Measurements from ENCODE around the gene SERPINE1. TPM values are rescaled to one million over a fixed set of nuclear protein-coding genes. Genes with fewer than 3 reads are reported as not detected.

The SERPINE1 gene
- total and polyA plus RNA-seq, 2 of the 4 experiments (the other 2 are of a cell fraction), result 1,441 to 2,783 TPM

- POLR2A ChIA-PET (ENCODE audit: unreplicated experiment), result interaction anchor here (0.6 to 1.2 kb wide), 5 partner anchors 11 to 510 kb away, joined by 3 to 7 read pairs (median 4); partner anchors contain the start of gene TRIM56
- Histone ChIP-seq H4K91ac (ENCODE audit: insufficient read depth, low read depth, low read length) (peak overlapping the region; percentile 96), H2BK20ac (ENCODE audit: low read depth, low read length) (peak overlapping the region; percentile 97), H2AFZ (replicated peaks; ENCODE audit: low read length, poor library complexity) (peak overlapping the region; percentile 74), H3K4me1 (ENCODE audit: control insufficient read depth, insufficient read depth, low read length) (peaks cover 25% of the 10 kb centered on the region), H3K36me3 (ENCODE audit: control insufficient read depth, insufficient read depth, low read length) (no peaks in the 10 kb centered on the region; the same call in 1 of the 2 replicates), H4K20me1 (ENCODE audit: insufficient read depth, low read length) (peaks cover 3% of the 10 kb centered on the region; the same call in 1 of the 2 replicates), H3K27ac (ENCODE audit: insufficient read depth, low read length) (peak overlapping the region; percentile 93), H2BK120ac (ENCODE audit: low read depth, low read length) (peak overlapping the region; percentile 94), H3K14ac (replicated peaks; ENCODE audit: low read depth, low read length) (peak overlapping the region; percentile 99), H2AK9ac (replicated peaks; ENCODE audit: low read depth, low read length, poor library complexity) (peak overlapping the region; percentile 78), H3K9me3 (ENCODE audit: control insufficient read depth, insufficient read depth, low read length) (no peaks in the 10 kb centered on the region), H3K18ac (ENCODE audit: low read depth, low read length) (peak overlapping the region; percentile 72), H3K27me3 (ENCODE audit: control insufficient read depth, insufficient read depth, low read length) (no peaks in the 10 kb centered on the region), H3K23ac (ENCODE audit: low read depth, low read length) (peak overlapping the region; percentile 97), H2BK5ac (ENCODE audit: low read depth, low read length, poor library complexity, severe bottlenecking) (peak overlapping the region; percentile 96), H3K4ac (ENCODE audit: low read depth, low read length) (peak overlapping the region; percentile 97), H3K4me3 (ENCODE audit: insufficient read depth, low read depth, low read length) (peak overlapping the region; percentile 19), H3K56ac (ENCODE audit: extremely low read depth, insufficient read depth, low read length) (peak overlapping the region; percentile 96), H2AK5ac (ENCODE audit: low read depth, low read length) (peak overlapping the region; percentile 98), H2BK15ac (ENCODE audit: low read depth, low read length) (peak overlapping the region; percentile 98), H4K5ac (ENCODE audit: low read depth, low read length) (peak overlapping the region; percentile 83), H4K8ac (ENCODE audit: low read depth in 2 of 2, low read length in 2 of 2) (peak overlapping the region; percentile 73 to 98), H3K79me1 (ENCODE audit: low read depth in 1 of 2, low read length in 2 of 2) (peaks cover 4 to 48% of the 10 kb centered on the region in 2 experiments; a peak in 2 of 4 replicates), H3K9ac (ENCODE audit: low read depth, low read length) (peak overlapping the region; percentile 75), H3K9me1 (ENCODE audit: insufficient read depth, low read length) (peaks cover 29% of the 10 kb centered on the region), H3K4me2 (ENCODE audit: low read depth, low read length) (peak overlapping the region; percentile 68)
- ATAC-seq (ENCODE audit: low read depth), result peak; percentile 64
- WGBS, 2 experiments (ENCODE audit: extremely low coverage in 2 of 2, insufficient read length in 1 of 2), result 46% methylated on average over 4 of the region's 17 CpGs; no CpG with 5 or more reads in 1 of the 2 experiments
- in situ Hi-C loops (cut with MboI; ENCODE audit: low sequenced_read_pairs) (loop anchor here (25.0 kb wide), 1 partner anchor 685 kb away; the partner anchor contains the start of genes MEPCE, PPP1R35 and ZCWPW1), intact Hi-C loops (cut with micrococcal nuclease) (loop anchor here (1.0 kb wide), 1 partner anchor 22 kb away; no protein-coding TSS in a partner anchor), dilution Hi-C loops (cut with HindIII; ENCODE audit: low sequenced_read_pairs, unreplicated experiment) (no loop called here)
- CTCF ChIA-PET, result interaction anchor here (0.9 to 1.5 kb wide), 3 partner anchors 21 to 45 kb away, joined by 3 read pairs; no protein-coding TSS in a partner anchor
- peak; percentile 99 for DNase-seq
- BruUV-seq (replicated peaks), result no TSS peak
- TF ChIP-seq RAD21 (IDR thresholded peaks at IDR 0.05; ENCODE audit: low read length) (peak; percentile 7), BHLHE40 (IDR thresholded peaks at IDR 0.05; ENCODE audit: low read depth, low read length) (no peak), MAFK (IDR thresholded peaks at IDR 0.05; ENCODE audit: low read depth, low read length) (peak; percentile 33; the same call in 1 of the 2 replicates), USF2 (IDR thresholded peaks at IDR 0.05; ENCODE audit: low read depth, low read length) (no peak), POLR2A (IDR thresholded peaks at IDR 0.05; ENCODE audit: low read depth, low read length) (peak; percentile 84), RCOR1 (IDR thresholded peaks at IDR 0.05; ENCODE audit: insufficient replicate concordance, low read length) (no peak), SMC3 (IDR thresholded peaks at IDR 0.05; ENCODE audit: low read depth, low read length) (no peak), CTCF (conservative IDR thresholded peaks at IDR 0.05; ENCODE audit: low read depth, low read length) (no peak), ELK1 (IDR thresholded peaks at IDR 0.05; ENCODE audit: borderline replicate concordance, low read depth, low read length) (no peak; the same call in 1 of the 2 replicates), CHD1 (IDR thresholded peaks at IDR 0.05; ENCODE audit: low read depth, low read length) (peak; percentile 53; the same call in 1 of the 2 replicates), NFE2L2 (IDR thresholded peaks at IDR 0.05; ENCODE audit: low read depth, low read length) (peak; percentile 50; the same call in 1 of the 2 replicates), MAZ (IDR thresholded peaks at IDR 0.05; ENCODE audit: borderline replicate concordance, low read depth, low read length) (peak; percentile 97)
These were observed 4.6 kb upstream of the SERPINE1 start for GRCh38 chr7:101121991-101122932.

Measured in IMR-90 (cell line).